SU-DHL-6 (cell line): ENCODE measurements around the gene KATNB1.
"Not testable (repeated sequence)": the region's sequence is repeated elsewhere in the genome, so short reads cannot be mapped to it uniquely, and the experiment has no call there.

Source experiments
- EZH2phosphoT487 ChIP-seq: fragments of 200-600 bp; sonication (generic), shearing (Covaris generic); conservative IDR thresholded peaks from 2 replicates; pipeline ENCODE4 v1.6.1; 2018; ENCODE audit warnings: mild to moderate bottlenecking, antibody characterized with exemption, low read length, moderate library complexity, mixed read lengths
- TF ChIP-seq, protein P1 (sequence below): fragments of 200-600 bp; sonication (generic); IDR thresholded peaks from one replicate; pipeline ENCODE4 v1.5.1; 2017; ENCODE audit warnings: antibody characterized with exemption, mild to moderate bottlenecking, low read length, moderate library complexity; ENCODE audit not compliant: insufficient read depth, poor library complexity, severe bottlenecking

DNA sequence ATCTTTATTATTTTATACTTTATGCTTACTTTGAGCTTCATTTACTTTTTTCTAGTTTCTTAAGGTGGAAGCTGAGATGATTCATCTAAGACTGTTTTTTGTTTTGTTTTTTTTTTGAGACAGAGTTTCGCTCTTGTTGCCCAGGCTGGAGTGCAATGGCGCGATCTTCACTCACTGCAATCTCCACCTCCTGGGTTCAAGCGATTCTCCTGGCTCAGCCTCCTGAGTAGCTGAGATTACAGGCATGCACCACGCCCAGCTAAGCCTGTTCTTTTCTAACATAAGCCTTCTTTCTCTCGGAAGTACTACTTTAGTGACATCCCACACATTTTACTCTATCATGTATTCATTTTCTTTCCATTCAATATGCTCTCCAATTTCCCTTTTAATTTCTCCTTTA lies 23.0 kb upstream of the KATNB1 start:
- TF ChIP-seq, protein P1, sequence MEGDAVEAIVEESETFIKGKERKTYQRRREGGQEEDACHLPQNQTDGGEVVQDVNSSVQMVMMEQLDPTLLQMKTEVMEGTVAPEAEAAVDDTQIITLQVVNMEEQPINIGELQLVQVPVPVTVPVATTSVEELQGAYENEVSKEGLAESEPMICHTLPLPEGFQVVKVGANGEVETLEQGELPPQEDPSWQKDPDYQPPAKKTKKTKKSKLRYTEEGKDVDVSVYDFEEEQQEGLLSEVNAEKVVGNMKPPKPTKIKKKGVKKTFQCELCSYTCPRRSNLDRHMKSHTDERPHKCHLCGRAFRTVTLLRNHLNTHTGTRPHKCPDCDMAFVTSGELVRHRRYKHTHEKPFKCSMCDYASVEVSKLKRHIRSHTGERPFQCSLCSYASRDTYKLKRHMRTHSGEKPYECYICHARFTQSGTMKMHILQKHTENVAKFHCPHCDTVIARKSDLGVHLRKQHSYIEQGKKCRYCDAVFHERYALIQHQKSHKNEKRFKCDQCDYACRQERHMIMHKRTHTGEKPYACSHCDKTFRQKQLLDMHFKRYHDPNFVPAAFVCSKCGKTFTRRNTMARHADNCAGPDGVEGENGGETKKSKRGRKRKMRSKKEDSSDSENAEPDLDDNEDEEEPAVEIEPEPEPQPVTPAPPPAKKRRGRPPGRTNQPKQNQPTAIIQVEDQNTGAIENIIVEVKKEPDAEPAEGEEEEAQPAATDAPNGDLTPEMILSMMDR: not testable (repeated sequence)
- not testable (repeated sequence) for TF ChIP-seq EZH2phosphoT487
